ENCODE measurements around the gene RNF150. TPM values are rescaled to one million over a fixed set of nuclear protein-coding genes. Genes with fewer than 3 reads are reported as not detected.

The RNF150 gene
- total RNA-seq, 1 experiment from 2014 or later, result 1.3 TPM

DNA sequence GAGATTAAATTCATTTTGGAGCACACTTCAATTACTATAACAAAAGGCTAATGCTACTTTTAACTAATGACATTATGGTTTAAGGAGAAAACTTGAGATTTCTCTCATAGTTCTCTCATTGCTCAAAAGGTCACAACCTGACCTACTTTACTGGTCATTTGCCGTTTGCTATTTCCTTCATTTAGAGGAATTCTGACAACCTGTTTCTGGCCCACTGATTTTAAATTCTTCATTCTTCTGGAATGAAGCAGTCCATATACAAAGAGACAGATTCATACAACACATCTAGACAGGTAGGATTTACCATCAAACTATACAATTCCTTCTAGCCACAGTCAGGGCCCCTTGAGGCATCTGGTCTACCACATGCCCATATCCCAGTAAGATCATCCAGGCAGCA lies 14.2 kb downstream of the RNF150 start:
- CTCF ChIA-PET, result no interaction called here
- intact Hi-C loops (cut with micrococcal nuclease; ENCODE audit: unreplicated experiment), result no loop called here

DNA sequence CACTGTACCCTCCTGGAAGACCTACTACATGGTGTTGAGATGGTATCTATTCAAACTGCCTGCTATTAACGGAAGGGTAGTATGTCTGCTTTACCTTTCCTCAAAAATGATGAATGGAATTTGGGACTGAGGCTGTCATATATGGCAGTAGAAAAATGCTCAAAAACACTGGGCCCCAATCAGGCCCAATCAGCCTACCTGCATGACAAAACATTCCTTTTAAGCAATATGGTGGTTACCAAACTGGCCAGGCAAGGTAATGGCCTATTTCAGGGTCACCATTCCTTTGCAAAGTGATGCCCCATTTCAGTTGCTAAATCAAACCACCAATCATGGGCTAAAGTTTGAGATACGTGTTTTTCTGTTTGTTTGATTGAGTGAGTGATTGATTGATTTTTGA lies 14.9 kb downstream of the RNF150 start:
- CTCF ChIA-PET, result no interaction called here
- TF ChIP-seq, protein P1, sequence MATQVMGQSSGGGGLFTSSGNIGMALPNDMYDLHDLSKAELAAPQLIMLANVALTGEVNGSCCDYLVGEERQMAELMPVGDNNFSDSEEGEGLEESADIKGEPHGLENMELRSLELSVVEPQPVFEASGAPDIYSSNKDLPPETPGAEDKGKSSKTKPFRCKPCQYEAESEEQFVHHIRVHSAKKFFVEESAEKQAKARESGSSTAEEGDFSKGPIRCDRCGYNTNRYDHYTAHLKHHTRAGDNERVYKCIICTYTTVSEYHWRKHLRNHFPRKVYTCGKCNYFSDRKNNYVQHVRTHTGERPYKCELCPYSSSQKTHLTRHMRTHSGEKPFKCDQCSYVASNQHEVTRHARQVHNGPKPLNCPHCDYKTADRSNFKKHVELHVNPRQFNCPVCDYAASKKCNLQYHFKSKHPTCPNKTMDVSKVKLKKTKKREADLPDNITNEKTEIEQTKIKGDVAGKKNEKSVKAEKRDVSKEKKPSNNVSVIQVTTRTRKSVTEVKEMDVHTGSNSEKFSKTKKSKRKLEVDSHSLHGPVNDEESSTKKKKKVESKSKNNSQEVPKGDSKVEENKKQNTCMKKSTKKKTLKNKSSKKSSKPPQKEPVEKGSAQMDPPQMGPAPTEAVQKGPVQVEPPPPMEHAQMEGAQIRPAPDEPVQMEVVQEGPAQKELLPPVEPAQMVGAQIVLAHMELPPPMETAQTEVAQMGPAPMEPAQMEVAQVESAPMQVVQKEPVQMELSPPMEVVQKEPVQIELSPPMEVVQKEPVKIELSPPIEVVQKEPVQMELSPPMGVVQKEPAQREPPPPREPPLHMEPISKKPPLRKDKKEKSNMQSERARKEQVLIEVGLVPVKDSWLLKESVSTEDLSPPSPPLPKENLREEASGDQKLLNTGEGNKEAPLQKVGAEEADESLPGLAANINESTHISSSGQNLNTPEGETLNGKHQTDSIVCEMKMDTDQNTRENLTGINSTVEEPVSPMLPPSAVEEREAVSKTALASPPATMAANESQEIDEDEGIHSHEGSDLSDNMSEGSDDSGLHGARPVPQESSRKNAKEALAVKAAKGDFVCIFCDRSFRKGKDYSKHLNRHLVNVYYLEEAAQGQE (IDR thresholded peaks at IDR 0.05; ENCODE audit: insufficient read depth in 1 of 2, low read depth in 2 of 2, low read length in 1 of 2), result no peak
- TF ChIP-seq POLR2AphosphoS5 (IDR thresholded peaks at IDR 0.05; ENCODE audit: low read depth, low read length) (no peak), SIN3A (IDR thresholded peaks at IDR 0.05; ENCODE audit: borderline replicate concordance, insufficient read depth, low read depth, low read length) (no peak), TCF7L2 (IDR thresholded peaks at IDR 0.05; ENCODE audit: low read depth, low read length) (no peak)
- TF ChIP-seq, protein P2, sequence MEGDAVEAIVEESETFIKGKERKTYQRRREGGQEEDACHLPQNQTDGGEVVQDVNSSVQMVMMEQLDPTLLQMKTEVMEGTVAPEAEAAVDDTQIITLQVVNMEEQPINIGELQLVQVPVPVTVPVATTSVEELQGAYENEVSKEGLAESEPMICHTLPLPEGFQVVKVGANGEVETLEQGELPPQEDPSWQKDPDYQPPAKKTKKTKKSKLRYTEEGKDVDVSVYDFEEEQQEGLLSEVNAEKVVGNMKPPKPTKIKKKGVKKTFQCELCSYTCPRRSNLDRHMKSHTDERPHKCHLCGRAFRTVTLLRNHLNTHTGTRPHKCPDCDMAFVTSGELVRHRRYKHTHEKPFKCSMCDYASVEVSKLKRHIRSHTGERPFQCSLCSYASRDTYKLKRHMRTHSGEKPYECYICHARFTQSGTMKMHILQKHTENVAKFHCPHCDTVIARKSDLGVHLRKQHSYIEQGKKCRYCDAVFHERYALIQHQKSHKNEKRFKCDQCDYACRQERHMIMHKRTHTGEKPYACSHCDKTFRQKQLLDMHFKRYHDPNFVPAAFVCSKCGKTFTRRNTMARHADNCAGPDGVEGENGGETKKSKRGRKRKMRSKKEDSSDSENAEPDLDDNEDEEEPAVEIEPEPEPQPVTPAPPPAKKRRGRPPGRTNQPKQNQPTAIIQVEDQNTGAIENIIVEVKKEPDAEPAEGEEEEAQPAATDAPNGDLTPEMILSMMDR (IDR thresholded peaks at IDR 0.05), result no peak
- no TSS peak for BruUV-seq (replicated peaks)
- Histone ChIP-seq H3K9me3 (ENCODE audit: control insufficient read depth, insufficient read depth, low read depth, low read length) (no peaks in the 10 kb centered on the region), H3K4me3 (ENCODE audit: low read depth in 2 of 2, low read length in 2 of 2) (no peak overlapping the region), H3K27me3 (ENCODE audit: control insufficient read depth, insufficient read depth, low read length) (no peaks in the 10 kb centered on the region), H3K27ac (ENCODE audit: low read length) (no peak overlapping the region), H3K36me3 (ENCODE audit: control insufficient read depth, insufficient read depth, low read length) (no peaks in the 10 kb centered on the region), H3K4me1 (ENCODE audit: control insufficient read depth, insufficient read depth, low read length) (no peaks in the 10 kb centered on the region)
- POLR2A ChIA-PET, result no interaction called here
- DNase-seq (ENCODE audit: low read depth, low spot score), result no peak
- intact Hi-C loops (cut with micrococcal nuclease; ENCODE audit: unreplicated experiment), result no loop called here
- no peak for ATAC-seq
- in situ Hi-C loops (cut with HindIII; ENCODE audit: low pct_unique_long_range_greater_than_20kb, low sequenced_read_pairs), result no loop called here

More for the DNA sequence above, 14.2 kb downstream of the RNF150 start:
- Histone ChIP-seq H3K27ac (ENCODE audit: low read length) (no peak overlapping the region), H3K9me3 (ENCODE audit: control insufficient read depth, insufficient read depth, low read depth, low read length) (no peaks in the 10 kb centered on the region), H3K36me3 (ENCODE audit: control insufficient read depth, insufficient read depth, low read length) (no peaks in the 10 kb centered on the region), H3K27me3 (ENCODE audit: control insufficient read depth, insufficient read depth, low read length) (no peaks in the 10 kb centered on the region), H3K4me1 (ENCODE audit: control insufficient read depth, insufficient read depth, low read length) (no peaks in the 10 kb centered on the region), H3K4me3 (ENCODE audit: low read depth in 2 of 2, low read length in 2 of 2) (no peak overlapping the region)
- in situ Hi-C loops (cut with HindIII; ENCODE audit: low pct_unique_long_range_greater_than_20kb, low sequenced_read_pairs), result no loop called here
- POLR2A ChIA-PET, result no interaction called here
- DNase-seq (ENCODE audit: low read depth, low spot score), result no peak
- TF ChIP-seq, protein P2 (IDR thresholded peaks at IDR 0.05), result no peak
- no peak for TF ChIP-seq POLR2AphosphoS5 (IDR thresholded peaks at IDR 0.05; ENCODE audit: low read depth, low read length)
- TF ChIP-seq, protein P1 (IDR thresholded peaks at IDR 0.05; ENCODE audit: insufficient read depth in 1 of 2, low read depth in 2 of 2, low read length in 1 of 2), result no peak
- no peak for TF ChIP-seq TCF7L2 (IDR thresholded peaks at IDR 0.05; ENCODE audit: low read depth, low read length)
- TF ChIP-seq SIN3A (IDR thresholded peaks at IDR 0.05; ENCODE audit: borderline replicate concordance, insufficient read depth, low read depth, low read length), result no peak
- no TSS peak for BruUV-seq (replicated peaks)
- ATAC-seq, result no peak
